CD4-positive, alpha-beta T cell treated with Interleukin-15 for 1 hour (primary cell): ENCODE results near the gene NAIF1.
"Not testable (repeated sequence)": the region's sequence is repeated elsewhere in the genome, so short reads cannot be mapped to it uniquely, and the experiment has no call there.

ENCODE experiments used
- DNase-seq: peaks from one replicate; pipeline ENCODE4 v3.0.0-alpha.2; 2020

NAIF1 gene

GRCh38 chr9:128084746-128085145, 17.6 kb upstream of the NAIF1 start:
- no peak for DNase-seq

- DNase-seq: no peak
Observed at GRCh38 chr9:128082151-128082550, 15.0 kb upstream of the NAIF1 start.

- no peak for DNase-seq
Observed at GRCh38 chr9:128081056-128081455, 13.9 kb upstream of the NAIF1 start.

GRCh38 chr9:128080206-128080605, 13.1 kb upstream of the NAIF1 start:
- DNase-seq: no peak

GRCh38 chr9:128078504-128079434, 11.6 kb upstream of the NAIF1 start:
- DNase-seq: no peak

- no peak for DNase-seq
Observed at GRCh38 chr9:128077847-128078503, 10.9 kb upstream of the NAIF1 start.

GRCh38 chr9:128073253-128073886, 6.2 kb upstream of the NAIF1 start:
- DNase-seq: no peak

GRCh38 chr9:128072144-128073021, 5.3 kb upstream of the NAIF1 start:
- peak; percentile 63 for DNase-seq

- not testable (repeated sequence) for DNase-seq
Observed at GRCh38 chr9:128071475-128071874, 4.4 kb upstream of the NAIF1 start.

- DNase-seq: no peak
Observed at GRCh38 chr9:128070874-128071273, 3.8 kb upstream of the NAIF1 start.

GRCh38 chr9:128068386-128069205, 1.5 kb upstream of the NAIF1 start:
- no peak for DNase-seq

GRCh38 chr9:128067645-128068385, 695 bp upstream of the NAIF1 start, which contains the start of gene SLC25A25:
Gene SLC25A25 (plus strand): TSS chr9:128068232. CDS start chr9:128068320, 88 bp downstream.
- DNase-seq: peak; percentile 100

- no peak for DNase-seq
Observed at GRCh38 chr9:128065907-128066712, 1.0 kb downstream of the NAIF1 start.

GRCh38 chr9:128062846-128063831, 4.0 kb downstream of the NAIF1 start:
- DNase-seq: peak; percentile 30

GRCh38 chr9:128062279-128062678, 4.8 kb downstream of the NAIF1 start:
- DNase-seq: no peak

GRCh38 chr9:128061275-128061960, 5.7 kb downstream of the NAIF1 start:
- DNase-seq: no peak

- DNase-seq: no peak
Observed at GRCh38 chr9:128059365-128059983, 7.6 kb downstream of the NAIF1 start.
